HepG2 (cell line): Measurements from ENCODE around the gene SGF29. TPM values are rescaled to one million over a fixed set of nuclear protein-coding genes. Genes with fewer than 3 reads are reported as not detected.

ENCODE experiments used
- ELF3 ChIP-seq: IDR thresholded peaks from 2 replicates; pipeline ENCODE4 v1.6.1; 2016; ENCODE audit warnings: missing genetic modification reagents, missing compliant biosample characterization
- FOXA1 ChIP-seq, 2 experiments: fragments of 450-650 bp in 1 of 2; sonication (generic) in 1 of 2; formaldehyde crosslinking in 1 of 2; IDR thresholded peaks; 2 replicates each; pipeline versions ENCODE4 v1.4.0 to v1.6.1; 2016 to 2020; ENCODE audit warnings: missing genetic modification reagents in 1 of 2
- GABPB1 ChIP-seq: IDR thresholded peaks from 2 replicates; pipeline ENCODE4 v1.6.1; 2016; ENCODE audit warnings: mild to moderate bottlenecking, missing genetic modification reagents, moderate library complexity, missing compliant biosample characterization
- HES4 ChIP-seq: sonication (generic); formaldehyde crosslinking; IDR thresholded peaks from 2 replicates; pipeline ENCODE4 v1.9.0; 2021; ENCODE audit warnings: mild to moderate bottlenecking, missing genetic modification reagents, borderline replicate concordance
- HNF4G ChIP-seq, 2 experiments: sonication (generic) in 1 of 2; formaldehyde crosslinking in 1 of 2; IDR thresholded peaks; 2 replicates each; pipeline versions ENCODE4 v1.4.0 to v1.6.1; 2011 to 2020; ENCODE audit warnings: borderline replicate concordance in 2 of 2, low read depth in 2 of 2, mild to moderate bottlenecking in 2 of 2, low read length in 1 of 2, missing genetic modification reagents in 1 of 2, moderate library complexity in 1 of 2
- IRF2 ChIP-seq: IDR thresholded peaks from 2 replicates; pipeline ENCODE4 v1.6.1; 2018; ENCODE audit warnings: missing genetic modification reagents, missing compliant biosample characterization
- MATR3 ChIP-seq: sonication (generic); formaldehyde crosslinking; IDR thresholded peaks from 2 replicates; pipeline ENCODE4 v1.4.0; 2020; ENCODE audit warnings: missing genetic modification reagents
- RCOR2 ChIP-seq: IDR thresholded peaks from 2 replicates; pipeline ENCODE4 v1.6.1; 2016; ENCODE audit warnings: missing biosample characterization, missing genetic modification reagents
- TAF1 ChIP-seq: sonication (generic); formaldehyde crosslinking; IDR thresholded peaks from 2 replicates; pipeline ENCODE4 v1.4.0; 2020; ENCODE audit warnings: missing genetic modification reagents
- TGIF2 ChIP-seq: IDR thresholded peaks from 2 replicates; pipeline ENCODE4 v1.6.1; 2016; ENCODE audit warnings: control low read depth, missing compliant biosample characterization
- ZC3H4 ChIP-seq: sonication (generic); formaldehyde crosslinking; IDR thresholded peaks from 2 replicates; pipeline ENCODE4 v1.4.0; 2020; ENCODE audit warnings: missing genetic modification reagents, borderline replicate concordance
- polyA plus RNA-seq, 8 experiments: library from polyadenylated mRNA; depleted of rRNA in 3 of 8; stranded (reverse) in 7 of 8; unstranded in 1 of 8; fragments of >200 nt; fragmentation: Illumina TruSeq in 4 of 8; extraction: Trizol in 4 of 8; gene quantifications; 2 replicates each; pipeline versions ENCODE4 v1.2.1 to v1.2.3, GENCODE V29; 2011 to 2016; ENCODE audit warnings: low read depth in 4 of 8, missing spikeins in 1 of 8, mixed read lengths in 1 of 8; ENCODE audit not compliant: insufficient read depth in 1 of 8
- total RNA-seq, 5 experiments: library from RNA; depleted of rRNA; stranded (reverse); fragments of >200 nt; fragmentation: Illumina TruSeq; extraction: Trizol; gene quantifications; 2 replicates each; pipeline ENCODE4 v1.2.3, GENCODE V29; 2016; ENCODE audit warnings: low read depth in 1 of 5
- TF ChIP-seq, protein P1 (sequence below): sonication (generic); formaldehyde crosslinking; IDR thresholded peaks from 2 replicates; pipeline ENCODE4 v1.4.0; 2020; ENCODE audit warnings: missing genetic modification reagents
- TF ChIP-seq, protein P2 (sequence below): IDR thresholded peaks from 2 replicates; pipeline ENCODE4 v1.6.1; 2016; ENCODE audit warnings: missing compliant biosample characterization, missing genetic modification reagents, borderline replicate concordance
- TF ChIP-seq, protein P3 (sequence below): sonication (generic); formaldehyde crosslinking; IDR thresholded peaks from 2 replicates; pipeline ENCODE4 v1.5.1; 2020; ENCODE audit warnings: missing genetic modification reagents, mild to moderate bottlenecking, borderline replicate concordance
- TF ChIP-seq, protein P4 (sequence below): sonication (generic); formaldehyde crosslinking; IDR thresholded peaks from 2 replicates; pipeline ENCODE4 v1.4.0; 2020; ENCODE audit warnings: missing genetic modification reagents, borderline replicate concordance
- TF ChIP-seq, protein P5 (sequence below): sonication (generic); formaldehyde crosslinking; IDR thresholded peaks from 2 replicates; pipeline ENCODE4 v1.5.1; 2020; ENCODE audit warnings: mild to moderate bottlenecking, missing genetic modification reagents, borderline replicate concordance
- TF ChIP-seq, protein P6 (sequence below): sonication (generic); formaldehyde crosslinking; IDR thresholded peaks from 2 replicates; pipeline ENCODE4 v1.4.0; 2020; ENCODE audit warnings: missing genetic modification reagents

Gene SGF29
- total and polyA plus RNA-seq, 2 of the 13 experiments (the other 11 are each of a cell fraction or from before 2014, with no cell fraction given): 5.0 to 29.4 TPM

DNA sequence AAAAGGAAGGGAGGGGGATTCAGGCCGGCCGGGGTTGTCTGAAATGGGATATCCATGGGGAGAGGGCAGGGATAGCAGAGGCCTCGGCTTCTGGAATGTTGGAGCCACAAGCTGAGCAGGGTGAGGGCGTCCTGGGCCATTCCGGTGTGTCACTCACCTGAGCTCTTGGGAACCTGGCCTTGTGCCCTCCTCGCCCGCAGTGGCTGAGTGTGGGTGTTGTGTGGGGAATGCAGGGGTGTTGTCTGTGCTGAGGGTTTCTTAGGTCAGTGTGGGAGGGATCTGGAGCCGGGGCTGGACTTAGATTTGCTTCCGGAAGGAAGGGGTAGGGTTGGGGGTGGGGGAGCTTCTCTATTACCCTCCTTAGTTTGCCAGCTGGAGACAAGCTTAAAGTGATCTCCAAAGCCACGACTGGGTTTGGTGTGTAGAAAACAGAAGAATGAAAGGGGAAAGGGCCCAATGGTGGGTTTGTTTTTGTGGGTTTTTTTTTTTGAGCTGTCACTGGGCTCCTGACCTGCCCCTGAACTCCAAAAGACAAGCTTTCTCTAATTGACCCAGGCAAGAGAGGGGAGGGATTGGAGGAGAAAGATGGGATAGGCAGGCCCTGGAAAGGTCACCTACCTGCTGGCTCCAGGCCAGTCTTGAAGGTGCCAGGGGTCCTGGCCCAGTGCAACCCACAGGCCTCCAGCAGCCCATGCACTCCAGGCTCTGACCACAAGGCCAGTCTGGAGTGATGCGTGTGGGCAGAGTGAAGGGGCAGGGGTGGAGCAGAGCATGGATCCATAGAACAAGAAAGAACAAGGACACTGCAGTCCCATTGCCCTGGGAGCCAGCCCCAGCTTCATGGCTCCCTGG is 43.3 kb downstream of the SGF29 start, which contains the start of gene SULT1A2 (continued):
- TF ChIP-seq, protein P1, sequence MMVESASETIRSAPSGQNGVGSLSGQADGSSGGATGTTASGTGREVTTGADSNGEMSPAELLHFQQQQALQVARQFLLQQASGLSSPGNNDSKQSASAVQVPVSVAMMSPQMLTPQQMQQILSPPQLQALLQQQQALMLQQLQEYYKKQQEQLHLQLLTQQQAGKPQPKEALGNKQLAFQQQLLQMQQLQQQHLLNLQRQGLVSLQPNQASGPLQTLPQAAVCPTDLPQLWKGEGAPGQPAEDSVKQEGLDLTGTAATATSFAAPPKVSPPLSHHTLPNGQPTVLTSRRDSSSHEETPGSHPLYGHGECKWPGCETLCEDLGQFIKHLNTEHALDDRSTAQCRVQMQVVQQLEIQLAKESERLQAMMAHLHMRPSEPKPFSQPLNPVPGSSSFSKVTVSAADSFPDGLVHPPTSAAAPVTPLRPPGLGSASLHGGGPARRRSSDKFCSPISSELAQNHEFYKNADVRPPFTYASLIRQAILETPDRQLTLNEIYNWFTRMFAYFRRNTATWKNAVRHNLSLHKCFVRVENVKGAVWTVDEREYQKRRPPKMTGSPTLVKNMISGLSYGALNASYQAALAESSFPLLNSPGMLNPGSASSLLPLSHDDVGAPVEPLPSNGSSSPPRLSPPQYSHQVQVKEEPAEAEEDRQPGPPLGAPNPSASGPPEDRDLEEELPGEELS (CRISPR knock-in tag): peak; percentile 39; the same call in 1 of the 2 replicates
- TF ChIP-seq HNF4G (IDR thresholded peaks at IDR 0.05; ENCODE audit: borderline replicate concordance, low read depth, low read length): 0 out of 2 replicates have a peak, but pooled peaks have one; percentile 16
- no peak for TF ChIP-seq HNF4G (CRISPR knock-in tag; IDR thresholded peaks at IDR 0.05; ENCODE audit: borderline replicate concordance, low read depth)
- TF ChIP-seq TAF1: peak; percentile 25; the same call in 1 of the 2 replicates
- TF ChIP-seq HES4: no peak
- TF ChIP-seq ELF3 (CRISPR knock-in tag): peak; percentile 27; the same call in 1 of the 2 replicates
- no peak for TF ChIP-seq MATR3 (CRISPR knock-in tag)
- TF ChIP-seq IRF2 (CRISPR knock-in tag): 0 out of 2 replicates have a peak, but pooled peaks have one; percentile 8
- peak; percentile 51; the same call in 1 of the 2 replicates for TF ChIP-seq ZC3H4 (CRISPR knock-in tag)
- TF ChIP-seq GABPB1 (CRISPR knock-in tag): peak; percentile 38; the same call in 1 of the 2 replicates
- TF ChIP-seq, protein P2, sequence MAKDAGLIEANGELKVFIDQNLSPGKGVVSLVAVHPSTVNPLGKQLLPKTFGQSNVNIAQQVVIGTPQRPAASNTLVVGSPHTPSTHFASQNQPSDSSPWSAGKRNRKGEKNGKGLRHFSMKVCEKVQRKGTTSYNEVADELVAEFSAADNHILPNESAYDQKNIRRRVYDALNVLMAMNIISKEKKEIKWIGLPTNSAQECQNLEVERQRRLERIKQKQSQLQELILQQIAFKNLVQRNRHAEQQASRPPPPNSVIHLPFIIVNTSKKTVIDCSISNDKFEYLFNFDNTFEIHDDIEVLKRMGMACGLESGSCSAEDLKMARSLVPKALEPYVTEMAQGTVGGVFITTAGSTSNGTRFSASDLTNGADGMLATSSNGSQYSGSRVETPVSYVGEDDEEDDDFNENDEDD (CRISPR knock-in tag): no peak
- TF ChIP-seq FOXA1 (IDR thresholded peaks at IDR 0.05): no peak
- TF ChIP-seq FOXA1 (CRISPR knock-in tag; IDR thresholded peaks at IDR 0.05): no peak
- TF ChIP-seq, protein P3, sequence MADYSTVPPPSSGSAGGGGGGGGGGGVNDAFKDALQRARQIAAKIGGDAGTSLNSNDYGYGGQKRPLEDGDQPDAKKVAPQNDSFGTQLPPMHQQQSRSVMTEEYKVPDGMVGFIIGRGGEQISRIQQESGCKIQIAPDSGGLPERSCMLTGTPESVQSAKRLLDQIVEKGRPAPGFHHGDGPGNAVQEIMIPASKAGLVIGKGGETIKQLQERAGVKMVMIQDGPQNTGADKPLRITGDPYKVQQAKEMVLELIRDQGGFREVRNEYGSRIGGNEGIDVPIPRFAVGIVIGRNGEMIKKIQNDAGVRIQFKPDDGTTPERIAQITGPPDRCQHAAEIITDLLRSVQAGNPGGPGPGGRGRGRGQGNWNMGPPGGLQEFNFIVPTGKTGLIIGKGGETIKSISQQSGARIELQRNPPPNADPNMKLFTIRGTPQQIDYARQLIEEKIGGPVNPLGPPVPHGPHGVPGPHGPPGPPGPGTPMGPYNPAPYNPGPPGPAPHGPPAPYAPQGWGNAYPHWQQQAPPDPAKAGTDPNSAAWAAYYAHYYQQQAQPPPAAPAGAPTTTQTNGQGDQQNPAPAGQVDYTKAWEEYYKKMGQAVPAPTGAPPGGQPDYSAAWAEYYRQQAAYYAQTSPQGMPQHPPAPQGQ (CRISPR knock-in tag): no peak
- TF ChIP-seq, protein P4, sequence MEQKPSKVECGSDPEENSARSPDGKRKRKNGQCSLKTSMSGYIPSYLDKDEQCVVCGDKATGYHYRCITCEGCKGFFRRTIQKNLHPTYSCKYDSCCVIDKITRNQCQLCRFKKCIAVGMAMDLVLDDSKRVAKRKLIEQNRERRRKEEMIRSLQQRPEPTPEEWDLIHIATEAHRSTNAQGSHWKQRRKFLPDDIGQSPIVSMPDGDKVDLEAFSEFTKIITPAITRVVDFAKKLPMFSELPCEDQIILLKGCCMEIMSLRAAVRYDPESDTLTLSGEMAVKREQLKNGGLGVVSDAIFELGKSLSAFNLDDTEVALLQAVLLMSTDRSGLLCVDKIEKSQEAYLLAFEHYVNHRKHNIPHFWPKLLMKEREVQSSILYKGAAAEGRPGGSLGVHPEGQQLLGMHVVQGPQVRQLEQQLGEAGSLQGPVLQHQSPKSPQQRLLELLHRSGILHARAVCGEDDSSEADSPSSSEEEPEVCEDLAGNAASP (CRISPR knock-in tag): peak; percentile 94; the same call in 1 of the 2 replicates
- TF ChIP-seq, protein P5, sequence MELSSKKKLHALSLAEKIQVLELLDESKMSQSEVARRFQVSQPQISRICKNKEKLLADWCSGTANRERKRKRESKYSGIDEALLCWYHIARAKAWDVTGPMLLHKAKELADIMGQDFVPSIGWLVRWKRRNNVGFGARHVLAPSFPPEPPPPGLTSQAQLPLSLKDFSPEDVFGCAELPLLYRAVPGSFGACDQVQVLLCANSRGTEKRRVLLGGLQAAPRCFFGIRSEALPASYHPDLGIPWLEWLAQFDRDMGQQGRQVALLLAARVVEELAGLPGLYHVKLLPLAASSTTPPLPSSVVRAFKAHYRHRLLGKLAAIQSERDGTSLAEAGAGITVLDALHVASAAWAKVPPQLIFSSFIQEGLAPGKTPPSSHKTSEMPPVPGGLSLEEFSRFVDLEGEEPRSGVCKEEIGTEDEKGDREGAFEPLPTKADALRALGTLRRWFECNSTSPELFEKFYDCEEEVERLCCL: peak; percentile 57; the same call in 1 of the 2 replicates
- TF ChIP-seq, protein P6, sequence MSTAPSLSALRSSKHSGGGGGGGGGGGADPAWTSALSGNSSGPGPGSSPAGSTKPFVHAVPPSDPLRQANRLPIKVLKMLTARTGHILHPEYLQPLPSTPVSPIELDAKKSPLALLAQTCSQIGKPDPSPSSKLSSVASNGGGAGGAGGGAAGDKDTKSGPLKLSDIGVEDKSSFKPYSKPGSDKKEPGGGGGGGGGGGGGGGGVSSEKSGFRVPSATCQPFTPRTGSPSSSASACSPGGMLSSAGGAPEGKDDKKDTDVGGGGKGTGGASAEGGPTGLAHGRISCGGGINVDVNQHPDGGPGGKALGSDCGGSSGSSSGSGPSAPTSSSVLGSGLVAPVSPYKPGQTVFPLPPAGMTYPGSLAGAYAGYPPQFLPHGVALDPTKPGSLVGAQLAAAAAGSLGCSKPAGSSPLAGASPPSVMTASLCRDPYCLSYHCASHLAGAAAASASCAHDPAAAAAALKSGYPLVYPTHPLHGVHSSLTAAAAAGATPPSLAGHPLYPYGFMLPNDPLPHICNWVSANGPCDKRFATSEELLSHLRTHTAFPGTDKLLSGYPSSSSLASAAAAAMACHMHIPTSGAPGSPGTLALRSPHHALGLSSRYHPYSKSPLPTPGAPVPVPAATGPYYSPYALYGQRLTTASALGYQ (CRISPR knock-in tag): 0 out of 2 replicates have a peak, but pooled peaks have one; percentile 11
- peak; percentile 82 for TF ChIP-seq TGIF2 (CRISPR knock-in tag)
- no peak for TF ChIP-seq RCOR2 (CRISPR knock-in tag)
